AG10803 (cell line): ENCODE results near the gene NACC1.

ENCODE experiments used
- DNase-seq: peaks from one replicate; pipeline ENCODE4 v3.0.0; 2010; ENCODE audit warnings: low read depth
- H3K4me3 ChIP-seq: 2 replicates; pipeline ENCODE4 v1.5.1; 2011; ENCODE audit warnings: mild to moderate bottlenecking, low read length, control low read depth
- CTCF ChIP-seq: conservative IDR thresholded peaks from 2 replicates; pipeline ENCODE4 v1.5.1; 2011; ENCODE audit warnings: mild to moderate bottlenecking, low read length, control low read depth, inconsistent platforms

Gene NACC1

GRCh38 chr19:13074378-13074777 is 43.7 kb upstream of the NACC1 start:
- TF ChIP-seq CTCF, result no peak
- DNase-seq, result no peak
- H3K4me3 ChIP-seq, result no peak overlapping the region

DNA sequence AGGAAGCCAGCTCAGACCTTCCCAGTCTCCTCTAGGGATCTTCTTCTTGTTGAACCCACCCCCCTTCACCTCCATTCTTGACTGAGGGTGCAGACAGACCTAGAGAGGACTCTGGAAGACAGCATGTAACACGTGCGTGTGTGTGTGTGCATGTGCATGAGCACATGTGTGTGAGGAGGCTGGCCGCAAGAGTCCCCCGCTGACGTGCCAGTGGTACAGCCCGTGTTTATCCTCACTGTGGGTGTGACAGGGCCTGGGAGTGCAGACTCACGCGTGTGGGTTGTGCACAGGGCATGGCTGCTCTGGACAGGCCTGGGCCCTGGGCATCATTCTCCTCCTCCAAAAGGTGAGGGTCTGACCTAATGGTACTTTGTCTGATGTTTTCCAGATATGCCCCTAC is 41.7 kb upstream of the NACC1 start:
- DNase-seq, result no peak
- H3K4me3 ChIP-seq, result no peak overlapping the region
- TF ChIP-seq CTCF, result no peak

DNA sequence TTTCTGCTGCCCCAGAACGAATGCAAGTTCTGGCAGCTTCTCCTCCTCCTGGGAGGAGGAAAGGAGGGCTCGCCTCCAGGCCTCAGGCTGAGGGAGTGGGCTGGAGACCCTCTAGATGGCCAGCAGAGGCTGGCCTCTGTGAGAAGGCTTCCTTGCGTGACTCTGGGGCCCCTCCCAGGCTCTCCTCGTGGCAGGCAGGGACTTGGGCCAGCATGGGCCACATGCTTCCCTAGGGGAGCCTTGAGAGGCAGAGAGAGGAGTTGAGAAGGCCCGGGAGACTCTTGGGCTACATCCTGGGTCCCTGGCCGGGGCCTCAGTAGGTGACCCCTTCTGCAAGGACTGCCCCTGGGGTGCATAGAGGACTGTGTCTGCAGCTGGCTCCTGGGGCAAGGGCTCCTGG is 41.3 kb upstream of the NACC1 start:
- no peak for TF ChIP-seq CTCF
- H3K4me3 ChIP-seq, result no peak overlapping the region
- no peak for DNase-seq

GRCh38 chr19:13077240-13077639 is 40.8 kb upstream of the NACC1 start:
- no peak for DNase-seq
- no peak overlapping the region for H3K4me3 ChIP-seq
- no peak for TF ChIP-seq CTCF

GRCh38 chr19:13078381-13078780 is 39.7 kb upstream of the NACC1 start:
- DNase-seq, result no peak
- TF ChIP-seq CTCF, result no peak
- H3K4me3 ChIP-seq, result no peak overlapping the region

GRCh38 chr19:13078897-13079541 is 39.0 kb upstream of the NACC1 start:
- no peak for TF ChIP-seq CTCF
- H3K4me3 ChIP-seq, result no peak overlapping the region
- no peak for DNase-seq

- peak; percentile 86 for DNase-seq
- TF ChIP-seq CTCF, result no peak
- H3K4me3 ChIP-seq, result no peak overlapping the region
Measured at GRCh38 chr19:13079542-13079986, 38.5 kb upstream of the NACC1 start.
